Kidney (tissue), 14 donors: ENCODE results near the gene ASB1. TPM values are rescaled to one million over a fixed set of nuclear protein-coding genes. Genes with fewer than 3 reads are reported as not detected.

Source experiments
- DNase-seq, 5 donors: peaks; one replicate each; pipeline ENCODE4 v3.0.0-alpha.2; 2013 to 2020
- FAIRE-seq: peaks from 2 replicates; lab custom pipeline; 2012; peaks lifted over from hg19 to GRCh38; lab: Jason Lieb, UNC
- H3K27ac ChIP-seq, 2 donors: one replicate each; pipeline ENCODE4 v1.7.0; 2013; ENCODE audit warnings: low read depth in 2 of 2, low read length in 2 of 2, inconsistent platforms in 1 of 2
- H3K27me3 ChIP-seq: one replicate; pipeline ENCODE4 v1.7.1; 2013; ENCODE audit warnings: low read length, inconsistent platforms; ENCODE audit not compliant: control insufficient read depth, insufficient read depth
- H3K36me3 ChIP-seq, 3 donors: one replicate each; pipeline versions ENCODE4 v1.7.0 to v1.7.1; 2013; ENCODE audit warnings: low read length in 3 of 3, control low read depth in 1 of 3, inconsistent platforms in 1 of 3; ENCODE audit not compliant: insufficient read depth in 3 of 3, control insufficient read depth in 2 of 3
- H3K4me1 ChIP-seq, 3 donors: one replicate each; pipeline versions ENCODE4 v1.7.0 to v1.7.1; 2013; ENCODE audit warnings: low read length in 3 of 3, inconsistent platforms in 1 of 3, low read depth in 1 of 3; ENCODE audit not compliant: control insufficient read depth in 2 of 3, insufficient read depth in 2 of 3
- H3K4me3 ChIP-seq, 3 donors: one replicate each; pipeline versions ENCODE4 v1.7.0 to v1.8.1; 2013; ENCODE audit warnings: low read length in 3 of 3, control low read depth in 1 of 3, inconsistent platforms in 1 of 3
- H3K9ac ChIP-seq, 3 donors: one replicate each; pipeline versions ENCODE4 v1.7.0 to v1.7.1; 2013; ENCODE audit warnings: low read length in 3 of 3, control low read depth in 1 of 3, inconsistent platforms in 1 of 3
- H3K9me3 ChIP-seq, 3 donors: one replicate each; pipeline versions ENCODE4 v1.7.0 to v1.7.1; 2013; ENCODE audit warnings: low read length in 3 of 3, control low read depth in 1 of 3, inconsistent platforms in 1 of 3; ENCODE audit not compliant: control insufficient read depth in 2 of 3, insufficient read depth in 1 of 3
- CTCF ChIP-seq: IDR thresholded peaks from 3 replicates; pipeline ENCODE4 v1.5.1; 2012; ENCODE audit warnings: mild to moderate bottlenecking, moderate library complexity, borderline replicate concordance; ENCODE audit not compliant: insufficient read depth; ENCODE audit errors: extremely low read depth
- intact Hi-C: fragments of 100-400 bp; cut with DNase I; formaldehyde crosslinking; loops from one replicate; pipeline ENCODE4 v1.11.1; 2022
- polyA plus RNA-seq: library from polyadenylated mRNA; stranded (reverse); fragments of 350-450 nt; fragmentation: Illumina TruSeq; extraction: RNeasy Lipid Tissue Mini Kit (QIAGEN cat#74804); gene quantifications from one replicate; pipeline ENCODE4 v1.2.3, GENCODE V29; 2014; ENCODE audit warnings: low read depth, low replicate concordance; ENCODE audit not compliant: insufficient read depth
- total RNA-seq: library from RNA; stranded (reverse); fragmentation: NEBNext Ultra II Directional; extraction: Animal tissue kit (Norgen Biotek cat#: 25700); gene quantifications from one replicate; pipeline ENCODE4 v1.2.1, GENCODE V29; 2021
- donor health status: control.
- donor health status: control.
- donor health status: control.
- donor health status: control.
- donor health status: control.
- donor health status: DM: yes; HTN: yes; CAD: no.
- donor health status: Normal renal cell carcinoma (clear cell type).

ASB1 gene
- total and polyA plus RNA-seq, 2 donors from 2014 or later, result 28.1 to 29.4 TPM

GRCh38 chr2:238383743-238384380, 42.9 kb upstream of the ASB1 start:
- Histone ChIP-seq H3K36me3 (peaks cover 0 to 6% (median 3%) of the 10 kb centered on the region in 3 donors), H3K9ac (no peak overlapping the region), H3K4me1 (peaks cover 0 to 1% (median 0%) of the 10 kb centered on the region in 3 donors), H3K27ac (no peak overlapping the region), H3K9me3 (no peaks in the 10 kb centered on the region), H3K4me3 (no peak overlapping the region), H3K27me3 (no peaks in the 10 kb centered on the region)
- no peak for FAIRE-seq
- no peak for TF ChIP-seq CTCF
- intact Hi-C loops, result no loop called here
- no peak for DNase-seq

- Histone ChIP-seq H3K9ac (no peak overlapping the region), H3K4me1 (peaks cover 0 to 3% (median 0%) of the 10 kb centered on the region in 3 donors), H3K9me3 (no peaks in the 10 kb centered on the region), H3K27ac (no peak overlapping the region), H3K4me3 (no peak overlapping the region), H3K36me3 (no peaks in the 10 kb centered on the region), H3K27me3 (no peaks in the 10 kb centered on the region)
- TF ChIP-seq CTCF, result no peak
- intact Hi-C loops, result no loop called here
- DNase-seq, result no peak
- FAIRE-seq, result no peak
Measured at GRCh38 chr2:238387332-238387731, 39.4 kb upstream of the ASB1 start.

- FAIRE-seq (no peak), DNase-seq (peak in 2 of 5 donors; percentile 41 to 55)
- Histone ChIP-seq H3K4me3 (no peak overlapping the region), H3K36me3 (no peaks in the 10 kb centered on the region), H3K27me3 (no peaks in the 10 kb centered on the region), H3K9ac (no peak overlapping the region), H3K27ac (no peak overlapping the region), H3K9me3 (no peaks in the 10 kb centered on the region), H3K4me1 (peaks cover 0 to 3% (median 0%) of the 10 kb centered on the region in 3 donors)
- no peak for TF ChIP-seq CTCF
- intact Hi-C loops, result no loop called here
Measured at GRCh38 chr2:238388794-238389193, 37.9 kb upstream of the ASB1 start.
